ES-I3 (cell line): ENCODE data around the gene EPHA4.

Experiments used
- H3K36me3 ChIP-seq: 2 replicates; pipeline ENCODE4 v1.6.1; 2013; ENCODE audit warnings: mild to moderate bottlenecking, low read length, control low read depth, moderate library complexity; ENCODE audit not compliant: insufficient read depth
- H3K4me1 ChIP-seq: 2 replicates; pipeline ENCODE4 v1.6.1; 2013; ENCODE audit warnings: mild to moderate bottlenecking, control low read depth, low read length; ENCODE audit not compliant: insufficient read depth
- H3K9ac ChIP-seq: 2 replicates; pipeline ENCODE4 v1.6.1; 2013; ENCODE audit warnings: low read depth, mild to moderate bottlenecking, low read length, moderate library complexity
- H3K9me3 ChIP-seq: 2 replicates; pipeline ENCODE4 v1.6.1; 2013; ENCODE audit warnings: mild to moderate bottlenecking, low read length, moderate library complexity; ENCODE audit not compliant: control insufficient read depth, insufficient read depth

EPHA4 gene

DNA sequence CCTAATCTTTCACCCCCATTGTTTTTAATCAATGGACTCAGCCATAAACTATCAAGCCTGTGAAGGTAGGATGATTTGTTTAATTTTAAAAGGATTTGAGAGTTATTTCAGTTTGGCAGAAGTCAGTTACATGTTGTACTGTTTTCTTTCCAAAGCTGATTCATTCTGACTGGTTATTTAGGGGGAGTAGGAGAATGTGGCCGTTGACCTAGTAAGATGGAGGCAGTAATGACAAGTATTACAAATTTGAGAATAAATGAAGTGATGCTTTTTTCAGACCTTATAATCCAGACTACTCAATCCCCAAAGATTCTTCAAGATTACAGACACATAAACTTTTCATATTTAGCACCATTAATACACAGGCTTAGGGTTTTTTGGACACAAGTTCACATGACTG, 4.3 kb downstream of the EPHA4 start:
- H3K9ac ChIP-seq, result no peak overlapping the region
- H3K36me3 ChIP-seq, result no peaks in the 10 kb centered on the region
- no peaks in the 10 kb centered on the region for H3K9me3 ChIP-seq
- H3K4me1 ChIP-seq, result peaks cover 6% of the 10 kb centered on the region; the same call in 1 of the 2 replicates

DNA sequence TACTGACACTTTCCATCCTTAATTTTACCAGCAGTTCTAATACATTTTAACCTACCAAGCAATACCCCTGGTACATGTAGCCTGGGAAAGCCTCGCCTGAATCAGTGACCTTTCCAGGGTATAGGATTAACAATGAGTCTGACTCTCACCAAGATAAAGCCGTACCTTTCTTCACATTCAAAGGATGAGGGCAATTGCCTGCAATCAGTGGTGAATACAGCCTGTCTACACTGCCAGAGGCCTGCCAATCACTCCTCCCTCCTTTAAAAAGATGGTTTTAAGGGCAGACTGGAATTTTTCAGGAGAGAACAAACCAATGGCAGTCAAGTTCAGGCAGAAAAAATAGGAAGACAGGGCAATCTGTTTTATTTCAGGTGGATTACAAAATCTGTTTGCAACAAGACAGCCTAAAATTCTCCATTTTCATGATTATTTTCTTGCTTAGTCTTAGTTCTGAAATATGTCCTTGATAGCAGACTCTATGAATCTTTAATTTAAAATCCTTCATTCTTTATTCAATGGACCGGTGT, 4.8 kb downstream of the EPHA4 start:
- Histone ChIP-seq H3K4me1 (peaks cover 6% of the 10 kb centered on the region; the same call in 1 of the 2 replicates), H3K36me3 (no peaks in the 10 kb centered on the region), H3K9ac (no peak overlapping the region), H3K9me3 (no peaks in the 10 kb centered on the region)

GRCh38 chr2:221563270-221563985, 8.7 kb downstream of the EPHA4 start:
- no peak overlapping the region for H3K9ac ChIP-seq
- no peaks in the 10 kb centered on the region for H3K36me3 ChIP-seq
- H3K9me3 ChIP-seq, result no peaks in the 10 kb centered on the region
- H3K4me1 ChIP-seq, result peaks cover 7% of the 10 kb centered on the region

GRCh38 chr2:221562226-221562625, 9.9 kb downstream of the EPHA4 start:
- no peak overlapping the region for H3K9ac ChIP-seq
- no peaks in the 10 kb centered on the region for H3K9me3 ChIP-seq
- H3K4me1 ChIP-seq, result peaks cover 4% of the 10 kb centered on the region; the same call in 1 of the 2 replicates
- no peaks in the 10 kb centered on the region for H3K36me3 ChIP-seq

DNA sequence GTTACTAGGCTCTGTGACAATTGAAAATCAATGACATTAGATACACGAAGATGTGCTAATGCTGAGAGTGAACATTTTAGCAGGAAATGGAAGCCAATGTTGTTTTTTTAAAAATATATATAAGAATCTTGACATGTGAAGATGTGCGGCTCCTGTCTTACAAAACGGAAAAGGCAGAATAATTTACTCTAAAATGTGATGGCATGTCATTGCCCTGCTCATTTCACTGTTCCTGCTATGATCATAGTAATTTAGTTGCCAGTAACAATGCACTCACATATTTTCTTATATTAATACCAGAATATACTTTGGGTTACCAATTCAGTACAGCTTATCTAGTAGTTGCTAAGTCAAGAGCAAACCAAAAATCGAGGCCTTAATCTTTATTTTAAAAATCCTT, 10.3 kb downstream of the EPHA4 start:
- Histone ChIP-seq H3K36me3 (no peaks in the 10 kb centered on the region), H3K4me1 (peaks cover 4% of the 10 kb centered on the region; the same call in 1 of the 2 replicates), H3K9ac (no peak overlapping the region), H3K9me3 (no peaks in the 10 kb centered on the region)

- Histone ChIP-seq H3K4me1 (peaks cover 11% of the 10 kb centered on the region; the same call in 1 of the 2 replicates), H3K36me3 (no peaks in the 10 kb centered on the region), H3K9me3 (no peaks in the 10 kb centered on the region), H3K9ac (no peak overlapping the region)
Observed at GRCh38 chr2:221559991-221560390, 12.1 kb downstream of the EPHA4 start.

- peaks cover 30% of the 10 kb centered on the region for H3K4me1 ChIP-seq
- H3K36me3 ChIP-seq, result no peaks in the 10 kb centered on the region
- H3K9ac ChIP-seq, result no peak overlapping the region
- no peaks in the 10 kb centered on the region for H3K9me3 ChIP-seq
Observed at GRCh38 chr2:221558107-221558506, 14.0 kb downstream of the EPHA4 start.

DNA sequence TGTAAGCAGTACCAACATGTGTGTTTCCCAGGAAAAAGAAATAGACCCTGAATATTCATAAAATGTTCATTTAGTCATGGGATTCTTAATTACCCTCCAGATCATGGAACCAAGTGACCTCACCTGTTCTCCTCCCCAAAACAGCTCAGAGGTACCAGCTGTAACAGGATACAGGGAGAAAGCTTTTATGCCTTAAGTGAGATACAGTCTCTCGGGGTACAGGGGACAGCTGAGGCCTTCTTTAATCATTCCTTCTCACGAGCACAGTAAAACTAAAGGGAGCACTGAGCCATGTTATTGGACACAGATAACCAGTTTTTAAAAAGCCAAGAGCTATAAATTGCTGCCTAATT, 16.6 kb downstream of the EPHA4 start:
- no peaks in the 10 kb centered on the region for H3K9me3 ChIP-seq
- H3K4me1 ChIP-seq, result peaks cover 43% of the 10 kb centered on the region
- H3K36me3 ChIP-seq, result no peaks in the 10 kb centered on the region
- no peak overlapping the region for H3K9ac ChIP-seq

- Histone ChIP-seq H3K4me1 (peaks cover 43% of the 10 kb centered on the region), H3K9ac (peak overlapping the region; percentile 29; the same call in 1 of the 2 replicates), H3K36me3 (no peaks in the 10 kb centered on the region), H3K9me3 (no peaks in the 10 kb centered on the region)
Observed at GRCh38 chr2:221554769-221555493, 17.2 kb downstream of the EPHA4 start.

DNA sequence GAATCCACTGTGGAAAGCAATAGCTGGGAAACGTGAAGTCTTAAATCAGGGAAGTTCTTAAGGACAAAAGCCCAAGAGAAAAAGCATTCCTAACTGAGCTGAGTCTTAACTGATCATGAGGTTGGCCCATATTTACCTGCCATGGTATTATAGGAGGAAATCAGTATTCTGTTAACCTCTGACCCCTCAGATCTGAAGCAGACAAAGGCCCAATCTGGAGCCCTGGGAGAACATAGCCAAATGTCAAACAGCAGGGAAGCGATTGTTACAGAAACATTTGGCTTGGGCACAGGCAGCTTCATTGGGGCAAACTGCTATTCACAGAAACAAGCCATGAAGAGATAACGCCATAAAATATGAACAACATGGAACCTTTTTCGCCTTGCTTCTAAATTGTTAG, 18.8 kb downstream of the EPHA4 start:
- H3K4me1 ChIP-seq, result peaks cover 39% of the 10 kb centered on the region
- no peaks in the 10 kb centered on the region for H3K9me3 ChIP-seq
- H3K36me3 ChIP-seq, result no peaks in the 10 kb centered on the region
- no peak overlapping the region for H3K9ac ChIP-seq

GRCh38 chr2:221552291-221552690, 19.8 kb downstream of the EPHA4 start:
- peaks cover 39% of the 10 kb centered on the region for H3K4me1 ChIP-seq
- H3K9me3 ChIP-seq, result no peaks in the 10 kb centered on the region
- H3K36me3 ChIP-seq, result no peaks in the 10 kb centered on the region
- H3K9ac ChIP-seq, result no peak overlapping the region

DNA sequence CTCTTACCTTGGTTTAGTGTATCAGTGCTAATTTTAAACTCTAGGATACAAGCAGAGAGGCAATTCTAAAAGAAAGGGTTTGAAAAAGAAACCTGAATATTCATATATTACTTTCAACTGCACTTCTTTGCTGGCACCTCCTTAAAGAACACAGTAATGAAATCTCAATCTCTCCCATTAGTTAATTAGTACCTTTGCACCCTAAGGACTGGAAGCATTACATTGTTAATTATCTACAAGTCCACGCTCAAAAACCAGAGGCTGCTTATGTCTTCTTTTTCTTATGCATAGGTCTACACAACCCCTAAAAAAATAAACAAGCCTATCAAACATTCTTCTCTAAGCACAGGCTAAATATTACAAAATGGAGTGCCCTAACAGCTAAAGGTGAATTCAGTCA, 20.2 kb downstream of the EPHA4 start:
- peaks cover 41% of the 10 kb centered on the region for H3K4me1 ChIP-seq
- H3K9ac ChIP-seq, result no peak overlapping the region
- H3K9me3 ChIP-seq, result no peaks in the 10 kb centered on the region
- H3K36me3 ChIP-seq, result no peaks in the 10 kb centered on the region

DNA sequence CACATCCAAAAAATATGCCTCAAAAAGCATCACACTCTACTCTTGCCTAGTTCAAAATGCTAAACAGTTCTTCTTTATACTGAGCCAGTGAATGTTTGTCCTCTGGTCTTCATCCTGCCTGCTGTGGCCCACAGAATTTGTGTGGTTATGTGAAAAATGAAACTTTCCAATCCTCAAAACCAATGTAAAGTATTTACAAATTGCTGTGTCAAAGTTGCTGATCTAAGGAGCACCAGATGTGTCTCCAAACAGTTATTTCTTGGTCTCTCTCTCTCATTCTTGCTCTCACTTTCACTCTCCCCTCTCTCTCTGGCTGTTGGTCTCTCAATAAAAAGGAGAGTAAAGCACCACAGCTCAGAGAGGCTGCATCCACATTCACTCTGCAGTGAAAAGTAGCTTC, 23.0 kb downstream of the EPHA4 start:
- no peaks in the 10 kb centered on the region for H3K36me3 ChIP-seq
- no peaks in the 10 kb centered on the region for H3K9me3 ChIP-seq
- H3K4me1 ChIP-seq, result peaks cover 26% of the 10 kb centered on the region
- no peak overlapping the region for H3K9ac ChIP-seq

DNA sequence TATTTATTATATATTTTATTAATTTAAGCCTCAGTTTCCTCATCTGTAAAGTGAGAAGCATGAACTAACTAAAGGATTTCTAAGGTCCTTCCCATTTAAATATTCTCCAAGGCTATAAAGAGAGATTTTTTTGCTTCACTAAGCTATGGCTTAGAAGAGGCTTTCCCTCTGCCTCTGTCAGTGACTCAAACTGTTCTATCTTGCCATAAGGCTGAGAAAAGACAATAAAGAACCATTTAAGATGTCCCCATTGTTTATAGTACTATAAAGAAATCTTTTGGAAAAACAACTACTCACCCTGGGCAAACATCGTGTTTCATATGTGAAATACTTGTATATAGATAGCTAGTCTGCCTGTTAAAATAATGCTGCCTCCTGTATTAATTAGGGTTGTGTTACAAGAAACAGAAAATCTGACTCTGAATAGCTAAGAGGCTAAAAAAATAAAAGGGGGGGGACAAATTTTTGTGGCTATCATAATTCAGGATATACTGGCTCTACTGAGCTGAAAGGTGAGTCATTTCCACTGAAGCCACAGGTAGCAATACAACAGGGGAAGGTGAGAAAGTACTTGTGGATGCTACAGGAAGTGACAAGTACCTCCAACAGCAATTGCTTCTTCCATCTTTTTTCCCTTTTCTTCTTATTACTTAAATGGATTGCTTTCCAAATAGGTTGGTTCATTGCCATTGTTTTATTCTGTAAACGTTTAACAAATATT, 25.4 kb downstream of the EPHA4 start:
- H3K9ac ChIP-seq, result no peak overlapping the region

More for the DNA sequence above, 25.4 kb downstream of the EPHA4 start:
- Histone ChIP-seq H3K4me1 (peaks cover 12% of the 10 kb centered on the region; the same call in 1 of the 2 replicates), H3K36me3 (no peaks in the 10 kb centered on the region), H3K9me3 (no peaks in the 10 kb centered on the region)
